TTC549 (cell line): ENCODE measurements around the gene STT3A.

Experiments used
- FAIRE-seq: peaks from 2 replicates; lab custom pipeline; 2012; peaks lifted over from hg19 to GRCh38; lab: Jason Lieb, UNC

Gene STT3A

DNA sequence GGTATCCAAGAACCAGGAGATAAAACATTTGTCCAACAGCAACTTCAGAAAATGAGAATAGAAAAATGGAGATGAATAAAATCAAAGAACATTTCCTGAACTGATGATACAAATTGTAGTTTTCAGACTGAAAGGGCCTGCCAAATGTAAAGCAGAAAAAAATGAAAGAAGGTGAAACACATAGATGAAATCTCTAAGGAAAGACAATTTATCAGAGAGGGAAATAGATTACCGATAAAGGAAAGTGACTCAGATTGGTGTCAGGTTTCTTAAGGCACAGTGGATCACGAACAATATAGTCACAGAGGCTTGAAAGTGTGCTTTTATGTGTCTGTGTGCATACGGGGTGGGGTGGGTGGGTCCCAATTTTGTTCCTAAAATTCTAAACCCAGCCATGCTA, 4.1 kb upstream of the STT3A start:
- FAIRE-seq, result no peak

DNA sequence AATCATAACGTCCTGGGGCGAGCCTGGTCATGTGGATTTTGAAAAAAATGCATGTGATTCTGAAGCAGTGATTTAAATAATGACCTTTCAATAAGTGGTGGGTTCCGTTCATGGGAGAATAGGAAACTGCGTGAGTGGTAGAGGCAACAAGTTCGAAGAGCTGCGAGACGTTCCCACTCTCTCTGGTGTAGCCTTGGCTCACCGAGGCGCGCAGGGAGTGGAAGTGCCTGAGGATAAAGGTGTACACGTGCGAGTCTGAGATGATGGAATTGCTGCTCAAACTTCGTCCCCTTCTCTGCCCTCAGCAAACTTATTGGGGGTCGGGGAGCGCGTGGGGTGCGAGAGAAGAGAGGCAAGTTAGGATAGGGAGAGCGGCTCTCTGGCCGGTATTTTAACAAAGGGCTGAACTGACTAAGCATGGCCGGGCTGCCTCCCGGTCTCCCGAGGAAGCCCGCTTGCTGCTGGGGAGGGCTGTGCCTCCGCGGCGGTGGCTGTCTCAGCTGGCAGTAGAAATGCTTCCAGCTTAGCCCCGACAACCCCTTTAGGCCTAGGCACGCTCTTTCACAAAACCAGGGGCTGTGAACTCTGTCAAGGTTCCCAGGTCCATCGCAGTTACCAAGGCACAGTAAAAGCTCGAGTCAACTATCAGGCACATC, 875 bp upstream of the STT3A start:
- FAIRE-seq, result no peak

DNA sequence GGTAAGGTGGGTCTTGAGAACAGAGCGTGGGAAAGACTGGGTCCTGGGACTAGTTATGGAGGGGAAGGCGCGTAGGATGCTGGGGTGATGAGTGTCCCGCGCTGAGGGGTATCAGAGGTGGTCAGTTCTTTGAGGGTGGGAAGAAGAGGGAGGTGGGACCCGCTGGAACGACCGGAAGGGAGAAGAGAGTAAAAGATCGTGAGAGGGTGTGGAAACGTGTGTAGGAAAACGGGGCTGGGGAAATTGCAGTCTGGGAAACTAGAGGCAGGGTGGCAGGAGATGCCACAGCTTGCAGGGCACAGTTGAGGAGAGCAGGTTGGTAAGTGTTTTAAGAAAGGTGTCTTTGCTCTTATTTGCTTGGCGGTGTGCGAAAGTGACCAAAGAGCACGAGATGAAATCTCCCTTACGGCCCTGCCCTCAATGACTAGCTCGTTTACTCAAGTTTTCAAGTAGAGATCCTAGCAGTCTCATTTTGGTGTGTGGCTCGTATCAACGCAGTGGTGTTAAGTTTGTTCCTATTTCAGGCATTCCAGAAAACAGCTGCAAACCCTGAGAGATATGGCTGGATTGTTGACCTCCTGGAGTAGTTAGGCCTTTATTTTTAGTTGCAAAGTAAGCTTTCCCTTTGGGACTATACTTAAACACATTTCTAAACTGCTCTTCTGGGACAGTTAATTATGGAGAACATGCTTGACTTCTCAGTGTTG, 615 bp downstream of the STT3A start:
- FAIRE-seq, result no peak

DNA sequence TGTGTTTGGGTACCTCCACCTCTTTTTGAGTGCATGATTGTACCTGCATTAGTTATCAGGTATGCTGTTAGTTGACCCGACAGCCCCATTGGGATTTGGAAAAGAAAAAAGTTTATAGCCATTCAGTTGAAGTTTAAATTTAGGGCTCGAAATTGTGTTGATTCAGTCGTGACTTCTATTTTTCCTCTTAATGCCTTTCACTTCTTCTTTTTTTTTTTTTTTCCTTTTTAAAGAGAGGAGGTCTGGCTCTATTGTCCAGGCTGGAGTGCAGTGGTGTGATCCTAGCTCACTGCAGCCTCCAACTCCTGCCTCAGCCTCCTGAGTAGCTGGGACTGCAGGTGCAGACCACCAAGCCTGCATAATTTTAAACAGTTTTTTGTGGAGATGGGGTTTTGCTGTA, 2.3 kb downstream of the STT3A start:
- FAIRE-seq, result no peak

DNA sequence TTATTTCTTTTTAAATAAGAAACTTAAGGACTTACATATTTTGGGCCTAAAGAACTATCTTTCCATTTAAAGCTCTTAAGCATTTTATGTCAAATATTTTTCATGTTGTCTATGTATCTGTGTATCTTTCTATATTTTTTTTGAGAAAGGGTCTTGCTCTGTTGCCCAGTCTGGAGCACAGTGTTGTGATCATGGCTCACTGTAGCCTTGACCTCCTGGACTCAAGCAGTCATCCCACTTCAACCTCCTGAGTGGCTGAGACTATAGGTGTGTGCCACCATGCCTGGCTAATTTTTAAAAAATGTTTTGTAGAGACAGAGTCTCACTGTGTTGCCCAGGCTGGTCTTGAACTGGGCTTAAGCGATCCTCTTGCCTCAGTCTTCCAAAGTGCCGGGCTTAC, 8.0 kb downstream of the STT3A start:
- no peak for FAIRE-seq

DNA sequence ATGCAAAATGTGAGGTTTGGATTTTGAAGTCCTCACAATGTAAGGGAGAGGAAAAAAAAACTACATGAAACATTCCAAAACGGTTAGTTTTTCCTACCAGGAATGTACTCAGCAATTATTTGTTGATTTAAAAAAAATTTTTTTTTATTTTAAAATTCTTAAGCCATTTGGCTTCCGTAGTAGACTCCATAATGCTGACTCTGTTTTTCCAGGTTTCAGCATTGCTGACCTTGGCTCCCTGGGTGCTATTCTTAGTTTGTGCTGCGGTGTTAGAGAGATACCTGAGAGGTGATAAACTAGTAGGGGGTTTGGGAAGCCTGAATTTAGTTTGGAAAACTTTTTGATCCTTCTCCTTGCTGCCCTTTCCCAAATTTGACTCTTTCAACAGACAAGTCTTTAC, 10.6 kb downstream of the STT3A start:
- no peak for FAIRE-seq

DNA sequence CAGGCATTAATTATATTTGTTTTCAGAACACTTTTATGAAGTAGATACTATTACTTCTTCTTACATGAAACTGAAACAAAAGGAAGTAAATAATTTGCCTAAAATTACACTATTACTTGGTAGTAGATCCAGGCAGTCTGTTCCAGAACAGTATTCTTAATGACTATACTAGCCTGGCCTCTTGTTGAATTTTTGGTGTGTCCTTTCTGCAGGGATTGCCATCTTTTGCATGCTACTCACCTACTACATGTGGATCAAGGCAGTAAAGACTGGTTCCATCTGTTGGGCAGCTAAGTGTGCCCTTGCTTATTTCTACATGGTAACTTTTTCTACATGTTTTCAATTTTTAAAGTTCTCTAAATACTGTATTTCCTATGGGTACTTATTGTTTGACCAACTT, 12.8 kb downstream of the STT3A start:
- FAIRE-seq, result no peak

DNA sequence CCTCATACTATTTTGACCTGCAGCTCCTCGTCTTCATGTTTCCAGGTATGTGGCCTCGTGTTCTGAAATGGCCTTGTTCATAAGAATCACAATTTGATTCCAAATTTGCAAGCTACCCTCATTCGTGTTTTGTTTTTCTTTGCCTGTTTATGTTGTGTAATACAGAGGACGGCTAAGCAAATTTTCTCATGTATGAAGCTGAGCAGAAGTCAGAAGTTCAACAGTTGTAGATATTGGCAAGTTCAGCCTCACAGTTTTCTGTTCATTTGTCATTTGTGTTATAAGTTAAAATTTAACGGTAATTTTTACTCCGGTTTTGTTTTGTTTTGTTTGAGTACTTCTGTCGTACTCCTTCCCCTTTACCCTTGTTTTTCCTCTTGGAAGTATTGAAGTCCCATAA, 16.9 kb downstream of the STT3A start:
- no peak for FAIRE-seq

DNA sequence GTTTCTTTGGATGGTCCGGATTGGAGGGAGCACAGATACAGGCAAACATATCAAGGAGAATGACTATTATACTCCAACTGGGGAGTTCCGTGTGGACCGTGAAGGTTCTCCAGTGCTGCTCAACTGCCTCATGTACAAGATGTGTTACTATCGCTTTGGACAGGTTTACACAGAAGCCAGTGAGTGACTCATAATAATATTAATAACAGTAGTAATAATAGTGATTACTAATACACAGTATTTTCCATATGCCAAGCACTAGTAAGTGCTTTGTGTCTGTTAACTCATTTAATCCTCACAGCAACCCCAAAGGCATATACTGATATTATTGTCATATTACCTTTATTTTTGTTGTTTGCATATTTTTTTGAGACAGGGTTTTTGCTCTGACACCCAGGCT, 25.7 kb downstream of the STT3A start:
- FAIRE-seq, result no peak

DNA sequence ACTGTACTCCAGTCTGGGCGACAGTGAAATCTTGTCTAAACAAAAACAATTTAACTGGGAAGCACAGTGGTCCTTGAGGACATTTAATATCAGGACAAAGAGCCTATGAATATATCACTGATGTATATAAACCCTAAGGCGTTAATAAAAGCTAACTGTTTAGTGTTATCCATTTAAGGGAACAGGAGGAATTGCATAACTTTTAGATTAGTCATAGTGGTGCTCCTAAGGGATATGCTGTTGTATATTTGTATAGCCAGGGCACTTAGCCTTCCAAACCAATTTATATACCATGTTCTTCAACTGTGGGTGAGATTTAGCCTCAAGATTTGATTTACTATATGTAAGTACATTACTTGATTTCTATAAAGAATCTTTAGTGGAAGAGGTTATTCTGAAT, 29.3 kb downstream of the STT3A start:
- no peak for FAIRE-seq

DNA sequence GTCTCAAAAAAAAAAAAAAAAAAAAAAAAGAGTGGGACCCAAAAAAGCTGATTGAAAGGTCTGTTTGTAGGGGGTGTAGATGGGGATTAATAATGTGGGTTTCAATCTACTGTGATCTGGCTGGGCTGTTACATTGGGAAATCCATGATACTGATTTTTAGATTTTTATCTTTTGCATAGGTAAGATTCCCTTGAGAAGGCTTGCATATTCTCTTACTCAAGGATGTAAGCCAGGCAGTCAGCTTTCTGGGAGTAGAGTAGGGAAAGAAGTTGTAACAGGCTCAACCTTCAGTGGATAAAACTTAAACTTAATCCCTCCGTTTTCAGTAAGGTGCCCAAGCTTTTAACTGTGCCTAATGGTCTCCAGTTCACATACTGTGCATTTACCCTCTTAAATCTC, 30.4 kb downstream of the STT3A start:
- FAIRE-seq, result no peak

DNA sequence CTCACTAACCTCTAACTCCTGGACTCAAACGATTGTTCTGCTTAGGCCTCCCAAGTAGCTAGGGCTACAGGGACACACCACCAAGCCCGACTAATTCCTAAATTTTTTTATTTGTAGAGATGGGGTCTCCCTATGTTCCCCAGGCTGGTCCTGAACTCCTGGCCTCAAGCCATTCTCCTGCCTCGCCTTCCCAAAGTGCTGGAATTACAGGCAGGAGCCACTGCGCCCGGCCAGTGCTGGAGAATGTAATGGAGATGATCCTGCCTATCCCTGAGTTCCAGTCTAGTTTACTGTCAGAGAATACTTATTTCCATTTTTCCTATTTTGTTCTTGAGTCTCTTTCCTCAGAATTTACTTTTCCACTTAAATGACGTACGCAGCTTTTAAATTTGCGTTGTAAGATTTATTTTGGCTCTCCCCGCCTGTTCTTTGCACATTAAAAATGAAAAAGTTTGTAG, 32.1 kb downstream of the STT3A start, which contains the start of gene CHEK1:
CHEK1 (plus strand) TSS at position 408 of the 458 bp plus-strand sequence. CDS start 1,606 bp downstream, outside the sequence.
- FAIRE-seq, result no peak

DNA sequence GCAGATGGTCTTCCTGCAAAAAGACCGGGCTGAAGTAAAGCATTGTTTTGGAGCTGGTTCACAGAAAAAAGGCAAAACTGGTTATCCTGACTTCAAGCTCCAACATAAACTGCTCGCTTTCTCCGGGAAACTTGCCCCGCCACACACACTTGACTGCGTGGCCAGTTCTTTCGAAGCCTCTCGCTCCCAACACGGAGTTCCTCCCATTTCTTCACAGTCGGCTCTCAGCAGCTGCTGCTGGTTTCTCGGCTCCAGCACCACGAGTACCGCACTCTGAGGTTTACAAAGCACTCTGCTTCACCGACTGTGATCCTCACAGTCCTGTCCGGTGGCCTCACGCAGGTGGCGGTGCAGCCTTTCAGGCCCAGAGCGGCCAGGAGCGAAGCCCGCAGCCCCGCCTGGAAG, 32.6 kb downstream of the STT3A start:
- no peak for FAIRE-seq

DNA sequence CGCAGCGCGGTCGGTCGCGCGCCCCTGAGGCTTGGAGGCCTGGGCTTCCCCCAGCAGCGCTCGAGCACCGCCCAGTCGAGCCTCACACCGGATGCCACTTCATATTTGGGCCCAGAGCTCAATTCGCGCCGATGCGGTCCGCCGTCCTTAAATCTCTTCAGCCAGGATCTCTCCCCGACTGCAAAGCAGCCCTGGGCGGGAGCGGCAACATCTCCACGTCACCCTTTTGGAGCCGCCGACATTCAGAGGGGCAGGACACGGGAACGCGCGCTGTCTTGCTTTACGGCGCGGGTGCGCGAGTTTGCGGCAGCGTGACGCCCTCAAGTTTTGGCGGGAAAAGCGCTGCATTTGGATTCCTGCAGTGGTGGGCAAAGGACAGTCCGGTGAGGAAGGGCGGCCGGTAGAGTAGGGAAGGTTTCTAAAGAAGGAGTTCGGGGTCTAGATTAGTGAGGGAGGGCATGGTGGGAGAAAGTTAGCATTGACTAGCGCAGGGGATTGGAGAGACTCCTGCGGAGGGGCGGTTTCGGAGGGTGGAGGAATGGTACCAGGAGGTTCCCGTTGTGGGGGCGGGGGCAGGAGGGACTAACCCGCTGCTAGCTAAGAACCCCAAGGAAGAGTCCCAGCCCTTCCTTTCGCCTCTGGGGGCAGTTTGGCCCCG, 33.1 kb downstream of the STT3A start:
- FAIRE-seq, result peak; percentile 15

DNA sequence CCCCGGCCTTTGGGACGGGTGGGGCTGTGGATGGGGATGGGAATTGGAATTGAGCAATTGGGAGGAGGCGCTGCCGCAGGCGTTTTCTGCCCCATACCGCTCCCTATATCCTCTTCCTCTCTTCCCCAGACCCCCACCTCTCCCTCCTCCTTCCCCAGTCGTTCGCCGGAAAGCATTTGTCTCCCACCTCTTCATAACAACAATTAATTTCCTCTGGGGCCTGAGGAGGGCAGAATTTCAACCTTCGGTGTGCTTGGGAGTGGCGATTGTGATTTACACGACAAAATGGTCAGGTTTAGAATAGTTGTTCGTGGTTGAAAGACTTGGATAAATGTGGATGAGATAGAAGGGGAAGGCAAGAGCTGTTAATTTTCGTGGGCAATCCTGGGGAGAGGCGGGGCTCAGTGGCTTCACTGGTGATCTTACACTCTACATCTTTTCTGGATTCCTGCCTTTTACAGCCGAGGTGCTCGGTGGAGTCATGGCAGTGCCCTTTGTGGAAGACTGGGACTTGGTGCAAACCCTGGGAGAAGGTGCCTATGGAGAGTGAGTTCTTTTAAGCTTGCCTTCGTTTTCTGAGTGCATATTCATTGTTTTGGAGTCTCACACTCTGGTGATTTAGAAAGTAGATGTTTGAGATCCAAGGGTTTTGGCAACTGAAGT, 33.8 kb downstream of the STT3A start:
- FAIRE-seq, result peak; percentile 26

DNA sequence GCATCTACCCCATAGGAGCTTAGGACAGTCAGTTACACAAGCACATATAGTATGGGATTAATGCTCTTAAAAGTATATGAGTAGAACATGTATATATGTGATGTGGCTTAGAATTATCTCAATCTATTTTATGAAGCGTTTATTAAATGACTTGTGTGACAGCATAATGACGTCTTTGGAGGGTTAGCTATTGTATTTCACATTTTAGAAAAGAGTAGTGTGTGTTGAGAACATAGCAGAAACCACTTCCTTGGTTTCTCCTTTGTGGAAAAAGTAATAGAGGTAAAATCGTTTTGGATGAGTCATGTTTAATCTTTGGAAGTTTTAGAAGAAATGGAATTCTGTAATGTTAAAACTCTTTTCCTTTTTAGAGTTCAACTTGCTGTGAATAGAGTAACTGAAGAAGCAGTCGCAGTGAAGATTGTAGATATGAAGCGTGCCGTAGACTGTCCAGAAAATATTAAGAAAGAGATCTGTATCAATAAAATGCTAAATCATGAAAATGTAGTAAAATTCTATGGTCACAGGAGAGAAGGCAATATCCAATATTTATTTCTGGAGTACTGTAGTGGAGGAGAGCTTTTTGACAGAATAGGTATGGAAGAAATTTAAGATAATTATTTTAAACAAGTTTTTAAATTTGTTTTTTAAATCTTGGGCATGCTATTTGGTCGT, 34.7 kb downstream of the STT3A start:
- FAIRE-seq, result no peak

DNA sequence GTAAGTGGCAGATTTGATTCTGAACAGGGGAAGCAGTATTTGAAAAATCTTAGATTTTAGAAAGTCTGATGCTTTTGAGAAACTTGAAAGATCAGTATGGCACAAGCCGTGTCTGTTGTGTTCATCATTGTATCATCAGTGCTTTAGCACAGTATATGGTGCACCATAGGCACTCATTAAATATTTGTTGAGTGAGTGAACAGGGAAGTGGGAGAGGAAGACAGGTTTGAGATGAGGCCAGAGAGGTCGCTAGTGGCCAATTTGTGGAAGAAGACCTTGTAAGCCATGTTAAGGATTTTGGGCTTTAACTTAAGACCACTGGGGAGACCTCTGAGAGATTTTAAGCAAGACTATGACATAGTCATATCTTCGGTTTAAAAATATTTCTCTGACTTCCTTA, 45.2 kb downstream of the STT3A start:
- FAIRE-seq, result no peak

DNA sequence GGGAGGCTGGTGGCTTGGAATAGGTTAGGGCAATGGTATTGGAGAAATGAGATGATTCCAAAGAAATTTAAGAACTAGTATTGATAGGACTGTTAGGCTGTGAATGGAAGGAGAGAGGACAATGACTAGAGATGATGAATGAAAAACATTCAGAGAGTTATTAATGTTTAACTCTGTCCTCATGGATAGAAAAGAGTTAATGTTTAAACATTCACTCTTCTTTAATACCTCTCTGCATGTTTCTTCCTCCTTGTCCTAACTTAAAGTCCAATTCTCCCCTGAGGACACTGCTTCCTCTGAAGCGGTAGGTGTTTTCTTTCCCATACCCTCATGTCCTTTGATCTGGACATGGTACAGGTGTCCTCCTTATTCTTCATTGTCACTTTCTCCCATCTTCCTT, 45.7 kb downstream of the STT3A start:
- no peak for FAIRE-seq

DNA sequence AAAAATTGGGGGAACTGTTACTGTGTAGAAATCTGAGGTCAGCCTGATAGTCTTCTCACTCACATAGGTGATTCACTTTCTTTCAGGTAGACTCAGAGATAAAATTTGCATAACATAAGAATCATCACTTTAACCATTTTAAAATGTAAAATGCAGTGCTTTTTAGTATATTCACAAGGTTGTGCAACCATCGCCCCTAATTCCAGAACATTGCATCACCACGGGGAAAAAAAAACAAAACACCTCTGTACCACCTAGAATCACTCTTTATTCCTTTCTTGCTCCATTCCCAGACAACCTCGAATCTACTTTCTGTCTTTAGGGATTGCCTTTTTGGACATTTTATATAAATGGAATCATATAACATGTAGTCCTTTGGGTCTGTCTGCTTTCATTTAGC, 53.2 kb downstream of the STT3A start:
- FAIRE-seq, result no peak

DNA sequence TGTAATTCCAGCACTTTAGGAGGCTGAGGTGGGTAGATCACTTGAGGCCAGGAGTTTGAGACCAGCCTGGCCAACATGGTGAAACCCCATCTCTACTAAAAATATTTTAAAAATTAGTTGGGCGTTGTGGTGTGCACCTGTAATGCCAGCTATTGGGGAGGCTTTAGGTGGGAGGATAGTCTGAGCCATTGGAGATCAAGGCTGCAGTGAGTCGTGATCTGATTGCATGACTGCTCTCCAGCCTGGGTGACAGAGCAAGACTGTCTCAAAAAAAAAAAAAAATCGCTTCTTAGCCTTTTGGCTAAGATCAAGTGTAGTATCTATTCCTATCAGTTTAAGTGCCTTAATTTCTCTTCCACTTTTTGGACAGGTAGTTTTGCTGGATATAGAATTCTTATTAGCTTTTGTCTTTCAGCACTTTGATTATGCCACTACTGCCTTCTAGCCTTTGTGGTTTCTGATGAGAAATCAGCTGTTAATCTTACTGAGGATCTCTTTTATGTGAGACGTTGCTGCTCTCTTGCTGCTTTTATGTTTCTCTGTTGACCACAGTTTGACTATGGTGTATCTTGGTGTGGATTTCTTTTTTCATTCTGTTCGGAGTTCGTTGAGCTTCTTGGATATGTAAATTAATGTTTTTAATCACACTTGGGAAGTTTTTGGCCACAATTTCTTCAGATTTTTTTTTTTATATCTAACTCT, 57.0 kb downstream of the STT3A start:
- no peak for FAIRE-seq

DNA sequence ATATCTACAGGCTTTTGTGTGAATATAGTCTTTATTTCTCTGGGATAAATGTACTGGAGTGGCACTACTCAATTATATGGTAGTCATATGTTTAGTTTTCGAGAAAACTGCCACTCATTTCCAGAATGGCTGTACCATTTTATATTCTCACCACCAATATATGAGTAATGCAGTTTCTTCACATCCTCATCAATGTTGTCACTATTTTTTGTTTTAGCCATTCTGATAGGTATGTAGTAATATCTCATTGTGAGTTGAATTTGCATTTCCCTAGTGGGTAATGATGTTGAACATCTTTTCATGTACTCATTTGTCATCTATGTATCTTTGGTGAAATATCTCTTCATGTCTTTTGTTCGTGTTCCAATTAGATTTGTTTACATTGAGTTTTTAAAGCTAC, 70.0 kb downstream of the STT3A start:
- no peak for FAIRE-seq

DNA sequence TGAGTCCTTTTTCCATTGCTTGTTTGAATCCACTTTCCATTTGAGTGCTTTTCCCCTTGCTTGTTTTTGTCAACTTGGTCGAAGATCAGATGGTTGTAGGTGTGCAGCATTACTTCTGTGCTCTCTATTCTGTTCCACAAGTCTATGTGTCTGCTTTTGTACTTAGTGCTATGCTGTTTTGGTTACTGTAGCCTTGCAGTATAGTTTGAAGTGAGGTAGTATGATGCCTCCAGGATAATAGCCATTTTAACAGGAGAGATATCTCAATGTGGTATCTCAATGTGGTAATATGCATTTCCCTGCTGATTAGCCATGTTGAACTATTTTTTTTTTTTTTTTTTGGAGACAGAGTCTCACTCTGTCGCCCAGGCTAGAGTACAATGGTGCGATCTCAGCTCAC, 71.3 kb downstream of the STT3A start:
- no peak for FAIRE-seq
